SIG-M5 treated with dmso at 0.1 percent for 504 hours (cell line): ENCODE results near the gene SMARCA2.

Source experiments
- DNase-seq: peaks from one replicate; lab custom pipeline; 2025; ENCODE audit not compliant: unreplicated experiment; lab: John Stamatoyannopoulos, UW

The SMARCA2 gene

DNA sequence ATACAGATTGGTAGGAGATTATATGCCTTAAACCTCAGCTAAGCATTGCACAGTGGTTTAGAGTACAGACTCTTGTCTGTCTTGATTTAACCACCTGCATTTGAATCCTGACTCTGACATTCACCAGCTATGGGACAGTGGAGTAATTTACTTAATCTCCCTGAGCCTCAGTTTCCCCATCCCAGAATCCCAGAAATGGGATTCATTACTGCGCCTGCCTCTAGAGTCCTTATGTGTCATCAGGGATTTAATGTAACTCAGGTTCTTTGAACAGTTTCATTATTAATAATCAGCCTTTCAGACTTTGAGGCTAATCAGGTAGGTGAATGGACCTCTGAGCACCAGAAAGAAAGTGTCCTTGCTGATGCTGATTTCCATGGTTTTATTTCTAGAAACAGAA lies 149.1 kb downstream of the SMARCA2 start:
- no peak for DNase-seq

DNA sequence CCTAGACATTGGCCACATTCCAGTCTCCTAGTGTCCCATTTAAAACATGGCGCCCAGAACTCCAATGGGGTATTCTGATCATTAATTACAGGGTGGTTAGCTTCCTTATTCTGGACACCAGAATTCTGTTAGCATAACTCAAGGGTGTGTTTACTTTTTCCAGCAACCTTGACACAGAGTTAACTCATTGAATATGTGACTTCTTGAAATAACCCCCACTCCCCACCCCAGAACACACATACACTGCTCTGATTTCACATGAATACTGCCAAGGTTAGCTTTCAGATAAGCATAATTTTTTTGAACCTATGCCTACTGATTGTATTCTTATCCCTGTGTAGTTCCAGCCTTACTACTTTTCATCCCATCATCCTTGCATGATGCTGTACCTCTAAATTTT lies 151.1 kb downstream of the SMARCA2 start:
- no peak for DNase-seq

DNA sequence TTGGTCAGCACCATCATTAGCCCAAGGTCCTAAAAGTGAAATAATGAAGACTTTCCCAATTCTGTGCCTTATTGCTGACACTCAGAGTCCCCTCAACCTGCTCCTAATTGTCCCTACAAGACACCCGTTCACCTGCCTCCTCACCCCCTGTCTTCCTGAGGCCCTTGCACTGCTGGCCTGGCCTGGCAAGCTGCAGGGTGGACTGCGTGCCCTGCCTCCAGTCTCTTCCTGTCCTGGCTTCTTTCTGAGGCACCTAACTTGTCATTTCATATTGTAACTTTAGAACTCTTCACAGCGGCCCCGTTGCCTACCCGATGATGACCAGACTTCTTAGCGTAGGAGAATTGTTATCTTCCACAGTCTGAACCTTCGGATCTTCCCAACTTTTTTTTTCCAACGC lies 153.9 kb downstream of the SMARCA2 start:
- DNase-seq, result no peak

DNA sequence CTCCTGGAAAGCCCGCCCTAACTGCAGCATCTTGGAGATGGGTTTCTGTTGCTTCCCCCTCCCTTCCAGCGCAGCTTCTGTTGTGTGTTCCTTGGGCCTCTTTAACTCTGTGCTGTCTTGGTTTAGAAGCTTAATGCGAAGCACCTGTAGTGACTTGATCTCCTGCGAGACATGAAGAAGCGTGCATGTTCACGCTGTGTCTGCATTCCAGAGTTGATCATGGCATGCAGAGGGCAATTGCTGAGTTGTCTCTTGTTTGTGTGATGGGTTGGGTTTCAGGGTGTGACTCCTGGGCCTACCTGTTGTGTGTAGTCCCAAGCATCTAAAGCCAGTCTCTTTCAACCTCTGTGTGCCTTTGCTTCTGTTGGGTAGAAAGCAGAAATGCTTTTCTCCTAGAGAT lies 155.6 kb downstream of the SMARCA2 start:
- DNase-seq, result no peak

DNA sequence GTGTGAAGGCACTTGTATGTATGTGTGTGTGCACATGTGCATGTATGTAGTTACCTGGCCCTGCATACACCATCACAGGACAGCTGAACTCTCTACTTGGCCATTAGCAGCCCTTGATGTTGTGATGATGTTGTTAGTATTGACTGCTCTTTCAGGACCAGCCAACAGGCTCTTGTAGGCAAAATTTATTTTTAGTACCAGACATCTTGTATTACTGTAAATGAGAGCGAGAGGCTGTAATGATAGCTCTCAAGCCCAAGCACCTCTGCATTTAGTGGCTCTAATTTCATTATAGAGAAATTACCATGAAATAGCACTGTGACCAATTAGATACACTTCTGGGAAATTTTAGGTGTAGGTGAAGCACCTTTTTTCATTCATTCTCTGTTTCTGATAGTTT lies 158.0 kb downstream of the SMARCA2 start:
- no peak for DNase-seq

DNA sequence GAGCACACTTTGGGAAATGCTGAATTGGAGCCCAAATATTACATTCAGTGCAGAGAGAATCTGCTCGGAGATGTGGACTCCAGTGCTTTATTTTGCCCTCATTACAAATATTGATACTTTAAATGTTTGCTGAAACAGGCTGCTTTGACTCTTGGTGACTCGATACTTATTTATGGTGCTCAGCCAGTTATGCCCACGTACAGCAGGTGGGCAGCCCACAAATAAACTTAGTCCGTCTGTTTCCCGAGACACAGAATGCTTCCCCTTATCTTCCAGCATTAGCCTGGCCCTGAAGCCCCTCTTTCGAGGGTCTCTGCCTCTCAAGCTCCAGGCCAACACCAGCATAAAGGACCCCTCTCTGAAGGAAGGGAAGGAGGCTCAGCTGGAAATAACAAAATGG lies 158.7 kb downstream of the SMARCA2 start:
- no peak for DNase-seq

DNA sequence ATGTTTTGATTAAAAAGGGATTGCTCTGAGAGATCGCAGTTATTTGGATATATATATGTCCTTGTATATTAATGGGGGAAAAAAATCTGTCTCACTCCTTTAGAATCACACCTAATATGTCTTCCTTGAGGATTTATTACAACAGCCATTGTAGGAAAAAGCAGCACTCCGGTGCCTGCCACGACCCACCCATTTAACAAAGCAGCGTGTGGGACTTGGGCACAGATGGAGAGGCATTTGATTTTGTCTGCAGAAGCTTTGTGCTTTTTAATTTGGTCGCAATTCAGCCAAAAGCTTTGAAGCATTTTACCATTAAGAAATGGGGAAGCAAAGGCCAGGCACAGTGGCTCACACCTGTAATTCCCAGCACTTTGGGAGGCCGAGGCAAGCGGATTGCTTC lies 159.2 kb downstream of the SMARCA2 start:
- no peak for DNase-seq

DNA sequence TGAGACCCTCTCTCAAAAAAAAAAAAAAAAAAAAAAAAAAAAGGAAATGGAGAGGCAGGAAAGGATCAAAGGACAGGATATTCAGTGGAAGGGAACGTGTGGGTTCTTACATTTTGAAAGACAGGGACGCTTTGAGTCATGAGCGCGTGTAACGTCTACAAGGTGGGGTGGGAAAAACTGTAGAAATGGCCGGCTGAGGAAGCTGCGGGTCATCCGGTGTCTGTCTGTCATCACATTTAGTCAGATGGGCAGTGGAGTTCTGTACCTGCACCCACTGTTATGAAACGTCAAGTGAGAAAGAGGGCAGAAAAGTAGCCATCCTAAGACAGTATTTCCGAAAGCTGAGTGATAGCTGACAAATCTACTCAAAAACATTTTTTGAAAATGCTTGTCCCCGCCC lies 159.8 kb downstream of the SMARCA2 start:
- DNase-seq, result no peak

DNA sequence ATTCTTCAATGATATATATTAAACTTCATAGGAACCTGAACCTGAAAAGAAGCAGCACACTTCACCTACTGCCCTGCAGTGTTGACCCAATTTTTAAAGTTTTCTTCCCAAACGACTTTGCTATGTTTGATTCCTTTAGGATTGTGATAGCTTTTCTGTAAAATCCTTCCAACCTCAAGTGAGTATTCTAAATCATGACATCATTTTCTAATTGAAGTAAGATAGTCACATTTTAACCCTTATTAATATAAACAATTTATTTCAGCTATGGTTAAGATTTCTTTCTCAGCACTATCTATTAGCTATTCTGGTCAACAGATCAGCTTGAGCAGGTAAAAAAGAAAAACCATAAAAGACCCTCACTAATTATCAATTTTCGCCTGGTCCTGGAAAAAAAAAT lies 162.0 kb downstream of the SMARCA2 start:
- no peak for DNase-seq

DNA sequence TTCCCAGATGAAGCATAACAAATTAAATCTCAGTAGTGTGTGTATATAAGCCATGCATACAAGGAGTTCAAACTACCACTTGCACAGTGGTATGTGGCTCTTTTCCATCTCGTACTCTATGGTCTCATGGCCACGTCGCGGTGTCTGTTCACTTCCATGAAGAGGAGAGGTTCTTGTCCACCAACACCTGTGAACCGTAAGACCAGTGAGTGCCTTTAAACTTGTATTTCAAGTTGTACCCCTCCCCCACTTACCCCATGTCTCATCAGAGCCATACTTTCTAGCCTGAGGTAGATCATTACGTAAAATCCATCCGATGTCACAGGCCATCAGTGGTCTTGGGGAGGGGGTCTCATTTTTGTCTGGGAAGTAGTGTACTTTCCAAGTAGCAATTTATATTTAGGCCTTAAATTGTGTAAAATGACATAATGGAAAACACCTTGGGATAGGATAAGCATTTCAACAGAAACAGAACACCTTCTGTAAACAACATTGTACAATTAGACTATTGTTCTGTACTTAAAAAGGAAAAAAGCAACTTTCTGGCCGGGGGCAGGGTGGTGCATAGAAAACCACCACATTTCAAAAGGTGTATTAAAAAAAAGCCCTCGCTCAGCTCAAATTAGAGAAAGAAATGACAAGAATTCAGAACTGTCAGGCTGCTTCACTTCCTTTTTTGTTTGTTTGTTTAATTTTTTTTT lies 163.0 kb downstream of the SMARCA2 start:
- no peak for DNase-seq

DNA sequence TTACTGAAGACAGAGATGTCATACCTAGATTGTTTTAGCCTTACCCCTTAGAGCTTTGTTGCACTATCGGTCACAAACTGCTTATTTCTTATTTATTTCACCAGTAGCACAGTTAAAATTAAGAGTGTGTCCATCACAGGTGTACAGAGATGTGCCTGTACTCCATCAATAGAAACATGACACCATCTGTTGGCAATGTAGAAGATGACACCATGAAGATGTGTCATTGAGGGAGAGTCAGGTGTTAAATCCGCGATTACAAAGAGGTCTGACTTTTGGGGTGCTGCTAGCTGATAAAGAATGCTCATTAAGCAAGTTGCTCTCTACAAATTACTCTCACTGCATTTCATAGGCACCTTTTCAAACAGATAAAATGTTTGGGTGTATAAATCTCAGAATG lies 164.4 kb downstream of the SMARCA2 start:
- no peak for DNase-seq

DNA sequence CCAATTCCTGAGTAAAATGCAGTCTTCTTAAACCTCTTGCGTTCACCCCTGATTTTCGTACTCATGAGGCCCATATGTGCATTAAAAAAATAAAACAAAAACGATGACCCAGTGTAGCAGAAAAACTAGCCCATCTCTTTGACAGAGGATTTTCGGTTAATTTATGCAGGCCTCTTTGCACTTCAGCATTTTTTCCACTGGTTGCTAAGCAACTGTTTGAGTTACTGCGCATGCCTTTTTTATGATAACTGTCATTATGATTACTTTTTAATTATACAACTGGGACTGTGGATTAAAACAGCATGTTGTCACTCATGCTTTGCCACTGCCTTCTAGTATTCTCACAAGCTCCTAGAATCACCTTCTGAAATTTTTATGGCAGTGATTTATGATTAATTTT lies 165.0 kb downstream of the SMARCA2 start:
- no peak for DNase-seq

DNA sequence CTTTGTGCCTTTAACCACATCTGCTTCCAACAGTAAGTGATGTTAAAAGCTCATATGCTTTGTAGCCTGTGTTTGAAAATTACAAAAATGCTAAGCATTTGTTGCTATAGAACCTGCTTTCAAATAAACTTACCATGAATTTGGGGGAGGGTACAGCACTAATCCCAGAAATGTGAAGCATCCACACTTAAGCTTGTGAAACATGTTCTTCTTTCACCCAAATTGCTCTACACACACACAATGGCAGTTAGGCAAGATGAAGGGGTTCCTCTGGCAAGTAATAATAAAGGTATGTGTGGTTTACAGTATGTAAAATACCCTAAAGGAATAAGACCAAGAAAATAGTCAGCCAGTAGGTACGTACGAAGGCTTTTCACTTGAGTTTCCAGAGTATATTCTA lies 165.6 kb downstream of the SMARCA2 start:
- DNase-seq, result no peak

DNA sequence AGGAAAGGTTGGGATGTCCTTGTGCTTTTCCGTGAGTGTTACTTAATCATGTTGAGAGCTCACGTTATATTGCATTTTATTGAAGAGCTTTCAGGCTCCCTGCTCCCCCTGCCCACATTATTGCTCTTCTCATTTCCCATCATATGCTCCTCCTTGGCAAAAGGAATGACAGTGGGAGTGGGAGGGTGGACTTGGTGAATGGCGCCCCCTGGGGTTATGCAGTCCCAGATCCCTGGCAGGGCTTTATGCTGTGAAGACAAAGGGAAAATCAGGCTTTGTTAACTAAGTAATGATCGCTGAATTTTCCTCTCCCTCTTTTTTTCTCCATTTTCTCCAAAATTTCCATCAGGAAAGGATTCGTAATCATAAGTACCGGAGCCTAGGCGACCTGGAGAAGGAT lies 166.6 kb downstream of the SMARCA2 start:
- DNase-seq, result no peak

DNA sequence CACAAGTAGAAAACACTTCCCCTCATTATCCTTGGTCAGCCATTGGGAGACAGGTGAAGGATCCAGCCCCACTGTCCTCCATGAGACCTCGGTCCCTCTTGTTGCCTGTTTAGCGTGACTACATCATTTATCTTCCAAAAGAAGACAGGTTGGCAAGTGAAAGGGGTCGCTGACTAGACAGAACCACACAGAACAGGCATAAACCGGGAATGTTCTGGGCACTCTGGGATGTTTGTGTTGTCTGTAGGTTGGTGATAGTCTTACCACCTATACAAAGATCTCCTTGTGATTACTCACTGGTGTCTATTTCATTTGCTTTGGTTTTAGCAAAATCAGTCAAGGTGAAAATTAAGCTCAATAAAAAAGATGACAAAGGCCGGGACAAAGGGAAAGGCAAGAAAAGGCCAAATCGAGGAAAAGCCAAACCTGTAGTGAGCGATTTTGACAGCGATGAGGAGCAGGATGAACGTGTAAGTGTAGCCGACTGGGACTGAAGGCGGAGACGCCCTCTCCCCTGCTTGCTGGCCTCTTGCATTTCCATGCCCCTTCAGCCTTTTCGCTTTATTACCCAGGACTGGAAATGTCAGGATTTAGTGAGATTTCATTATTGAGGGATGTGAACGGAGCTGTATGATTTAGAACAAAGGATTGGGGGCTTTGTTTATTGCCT lies 175.9 kb downstream of the SMARCA2 start:
- DNase-seq, result no peak

DNA sequence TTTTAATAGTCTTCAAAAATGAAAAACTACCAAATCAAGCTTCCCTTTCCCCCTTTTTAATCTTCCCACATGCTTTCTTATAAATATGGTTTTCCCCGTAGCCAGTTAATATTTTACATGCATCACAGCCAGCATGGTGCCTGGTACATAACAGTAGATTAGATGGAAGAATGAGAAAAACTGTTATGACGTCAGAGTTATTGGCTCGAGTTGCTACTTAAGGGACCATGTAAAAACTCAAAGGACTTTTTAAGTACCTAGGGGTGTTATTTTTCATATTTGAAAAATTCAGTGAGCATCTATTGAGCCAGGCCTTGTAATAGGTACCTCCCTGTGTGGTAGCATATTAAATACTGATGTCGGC lies 176.4 kb downstream of the SMARCA2 start:
- DNase-seq, result no peak

DNA sequence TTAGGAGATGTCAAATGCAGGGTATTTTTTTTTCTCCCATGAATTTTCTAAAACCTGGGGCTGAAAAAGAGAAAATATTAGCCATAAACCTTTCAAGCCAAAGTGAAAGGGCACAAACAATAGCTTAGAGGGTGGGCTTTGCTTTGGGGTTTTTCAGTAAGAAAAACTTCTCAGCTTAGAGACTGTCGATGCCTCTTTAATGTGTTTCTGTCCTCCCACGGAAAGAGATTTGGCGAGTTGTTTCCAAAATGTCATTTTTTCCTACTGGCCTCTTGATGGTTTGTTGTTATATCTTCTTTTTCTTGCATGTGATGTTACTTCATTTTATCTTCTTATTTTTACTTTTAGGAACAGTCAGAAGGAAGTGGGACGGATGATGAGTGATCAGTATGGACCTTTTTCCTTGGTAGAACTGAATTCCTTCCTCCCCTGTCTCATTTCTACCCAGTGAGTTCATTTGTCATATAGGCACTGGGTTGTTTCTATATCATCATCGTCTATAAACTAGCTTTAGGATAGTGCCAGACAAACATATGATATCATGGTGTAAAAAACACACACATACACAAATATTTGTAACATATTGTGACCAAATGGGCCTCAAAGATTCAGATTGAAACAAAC lies 177.3 kb downstream of the SMARCA2 start:
- no peak for DNase-seq

DNA sequence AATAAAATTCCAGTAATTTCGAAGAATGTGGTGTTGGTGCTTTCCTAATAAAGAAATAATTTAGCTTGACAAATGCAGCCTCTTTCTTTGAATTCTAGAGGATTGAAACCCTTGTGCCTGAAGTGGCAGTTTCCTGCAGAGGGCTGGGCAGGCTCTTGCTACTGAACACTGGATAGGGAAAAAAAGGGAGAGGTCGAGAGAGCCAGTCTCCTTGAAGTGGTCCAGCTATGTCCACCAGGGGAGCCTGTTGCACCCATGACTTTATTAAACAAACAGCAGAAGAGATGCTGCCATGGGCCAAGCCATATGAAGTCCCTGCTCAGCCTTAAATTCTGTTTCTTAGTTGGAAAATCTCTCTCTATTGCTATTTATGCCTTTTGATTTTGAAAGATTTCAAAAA lies 178.4 kb downstream of the SMARCA2 start:
- no peak for DNase-seq

DNA sequence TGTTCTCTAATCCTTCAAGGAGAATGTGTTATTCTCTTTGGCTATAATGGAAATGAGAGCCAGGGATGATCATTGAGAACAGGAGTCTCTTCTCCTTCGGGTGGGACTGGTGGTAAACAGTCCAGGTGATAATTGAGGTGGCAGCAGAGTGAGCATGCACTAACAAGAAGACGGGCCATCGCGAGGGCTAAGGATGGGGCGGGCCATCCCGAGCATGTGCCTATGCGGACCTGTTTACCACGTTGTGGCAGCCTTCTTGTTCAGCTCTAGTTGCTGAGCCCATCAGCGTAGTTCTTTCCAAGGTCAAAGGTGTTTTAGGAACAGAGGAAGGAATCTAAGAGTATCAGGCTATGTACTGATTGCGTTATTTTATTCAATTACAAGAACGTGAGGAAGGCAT lies 180.1 kb downstream of the SMARCA2 start:
- no peak for DNase-seq

DNA sequence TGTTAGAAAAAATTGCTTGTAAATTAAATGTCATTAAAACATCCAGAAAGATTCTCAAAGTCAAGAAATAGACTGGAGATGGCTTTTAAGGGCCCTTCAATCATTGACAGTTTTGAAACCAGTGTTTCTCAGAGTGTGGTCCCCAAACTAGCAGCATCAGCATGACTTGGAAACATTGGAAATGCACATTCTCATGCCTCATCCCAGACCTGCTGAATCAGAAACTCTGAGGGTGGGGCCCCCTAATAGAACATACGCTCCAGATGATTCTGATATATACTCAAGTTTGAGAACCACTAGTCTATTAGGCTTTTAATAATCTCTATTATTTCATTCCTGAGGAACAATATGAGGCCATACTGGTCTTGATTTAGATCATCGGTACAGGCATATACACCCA lies 181.6 kb downstream of the SMARCA2 start:
- DNase-seq, result no peak

DNA sequence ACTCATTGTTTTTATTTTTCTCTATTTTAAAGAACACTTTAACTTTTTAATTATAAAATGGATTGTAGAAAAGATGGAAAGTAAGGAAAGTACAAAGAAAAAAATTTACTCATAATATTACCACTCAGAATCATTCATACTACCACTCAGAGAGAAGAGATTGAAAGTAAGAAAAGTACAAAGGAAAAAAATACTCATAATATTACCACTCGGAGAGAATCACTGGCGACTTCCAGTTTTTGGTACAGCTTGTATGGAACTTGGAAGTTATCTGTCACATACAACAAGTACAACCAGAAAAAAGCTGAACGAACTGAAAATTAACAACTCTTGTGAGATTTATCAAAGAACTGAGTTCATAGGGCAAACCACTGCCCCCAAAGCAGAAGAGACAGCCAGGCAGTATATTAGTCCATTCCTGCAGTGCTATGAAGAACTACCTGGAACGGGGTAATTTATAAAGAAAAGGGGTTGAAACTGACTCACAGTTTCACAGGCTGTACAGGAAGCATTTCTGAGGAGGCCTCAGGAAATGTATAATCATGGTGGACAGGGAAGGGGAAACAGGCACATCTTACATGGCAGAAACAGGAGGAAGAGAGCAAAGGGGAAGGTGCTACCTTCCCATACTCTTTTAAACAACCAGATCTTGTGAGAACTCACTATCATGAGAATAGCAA lies 183.9 kb downstream of the SMARCA2 start:
- DNase-seq, result no peak
